IMR-90 (cell line): Measurements from ENCODE around the gene SMARCC2.

Experiments used
- CEBPB ChIP-seq: IDR thresholded peaks from 2 replicates; pipeline ENCODE4 v1.6.1; 2012; ENCODE audit warnings: low read depth, low read length, improper control_type of control experiment
- MAFK ChIP-seq: IDR thresholded peaks from 2 replicates; pipeline ENCODE4 v1.6.1; 2012; ENCODE audit warnings: low read depth, low read length, improper control_type of control experiment
- MXI1 ChIP-seq: IDR thresholded peaks from 2 replicates; pipeline ENCODE4 v1.6.1; 2012; ENCODE audit warnings: low read depth, mild to moderate bottlenecking, low read length, moderate library complexity, borderline replicate concordance
- TF ChIP-seq, protein P1 (sequence below): conservative IDR thresholded peaks from 2 replicates; pipeline ENCODE4 v1.5.1; 2012; ENCODE audit warnings: mild to moderate bottlenecking, low read depth, low read length, improper control_type of control experiment
- TF ChIP-seq, protein P2 (sequence below): fragments of 150-350 bp; IDR thresholded peaks from 2 replicates; pipeline ENCODE4 v1.6.1; 2016; ENCODE audit warnings: low read depth, mild to moderate bottlenecking, low read length, moderate library complexity, borderline replicate concordance

DNA sequence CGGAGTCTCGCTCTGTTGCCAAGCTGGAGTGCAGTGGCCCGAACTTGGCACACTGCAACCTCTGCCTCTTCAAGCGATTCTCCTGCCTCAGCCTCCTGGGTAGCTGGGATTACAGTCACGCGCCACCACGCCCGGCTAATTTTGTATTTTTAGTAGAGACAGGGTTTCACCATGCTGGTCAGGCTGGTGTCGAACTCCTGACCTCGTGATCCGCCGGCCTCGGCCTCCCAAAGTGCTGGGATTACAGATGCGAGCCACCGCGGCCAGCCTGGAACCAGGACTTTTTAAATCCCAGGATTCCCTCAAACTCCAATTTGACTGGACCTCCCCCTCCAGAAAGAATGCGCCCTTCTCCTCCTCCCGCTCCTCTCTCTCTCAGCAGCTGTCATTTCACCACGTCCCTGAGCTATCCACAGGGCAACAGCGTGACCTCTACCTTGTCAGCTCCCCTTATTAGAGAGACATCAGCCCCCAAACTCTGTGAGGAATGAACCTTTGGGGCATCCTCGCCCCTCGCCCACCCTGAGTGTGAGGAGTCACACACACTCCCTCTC lies 59.3 kb downstream of the SMARCC2 start:
- TF ChIP-seq, protein P1, sequence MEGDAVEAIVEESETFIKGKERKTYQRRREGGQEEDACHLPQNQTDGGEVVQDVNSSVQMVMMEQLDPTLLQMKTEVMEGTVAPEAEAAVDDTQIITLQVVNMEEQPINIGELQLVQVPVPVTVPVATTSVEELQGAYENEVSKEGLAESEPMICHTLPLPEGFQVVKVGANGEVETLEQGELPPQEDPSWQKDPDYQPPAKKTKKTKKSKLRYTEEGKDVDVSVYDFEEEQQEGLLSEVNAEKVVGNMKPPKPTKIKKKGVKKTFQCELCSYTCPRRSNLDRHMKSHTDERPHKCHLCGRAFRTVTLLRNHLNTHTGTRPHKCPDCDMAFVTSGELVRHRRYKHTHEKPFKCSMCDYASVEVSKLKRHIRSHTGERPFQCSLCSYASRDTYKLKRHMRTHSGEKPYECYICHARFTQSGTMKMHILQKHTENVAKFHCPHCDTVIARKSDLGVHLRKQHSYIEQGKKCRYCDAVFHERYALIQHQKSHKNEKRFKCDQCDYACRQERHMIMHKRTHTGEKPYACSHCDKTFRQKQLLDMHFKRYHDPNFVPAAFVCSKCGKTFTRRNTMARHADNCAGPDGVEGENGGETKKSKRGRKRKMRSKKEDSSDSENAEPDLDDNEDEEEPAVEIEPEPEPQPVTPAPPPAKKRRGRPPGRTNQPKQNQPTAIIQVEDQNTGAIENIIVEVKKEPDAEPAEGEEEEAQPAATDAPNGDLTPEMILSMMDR = no peak
- TF ChIP-seq, protein P2, sequence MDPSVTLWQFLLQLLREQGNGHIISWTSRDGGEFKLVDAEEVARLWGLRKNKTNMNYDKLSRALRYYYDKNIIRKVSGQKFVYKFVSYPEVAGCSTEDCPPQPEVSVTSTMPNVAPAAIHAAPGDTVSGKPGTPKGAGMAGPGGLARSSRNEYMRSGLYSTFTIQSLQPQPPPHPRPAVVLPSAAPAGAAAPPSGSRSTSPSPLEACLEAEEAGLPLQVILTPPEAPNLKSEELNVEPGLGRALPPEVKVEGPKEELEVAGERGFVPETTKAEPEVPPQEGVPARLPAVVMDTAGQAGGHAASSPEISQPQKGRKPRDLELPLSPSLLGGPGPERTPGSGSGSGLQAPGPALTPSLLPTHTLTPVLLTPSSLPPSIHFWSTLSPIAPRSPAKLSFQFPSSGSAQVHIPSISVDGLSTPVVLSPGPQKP = no peak
- TF ChIP-seq CEBPB (no peak), MXI1 (no peak), MAFK (no peak)
